IMR-90 (cell line): ENCODE measurements around the gene SEMA3E. TPM values are rescaled to one million over a fixed set of nuclear protein-coding genes. Genes with fewer than 3 reads are reported as not detected.

Source experiments
- ATAC-seq: fragments of 200-7000 bp; cut with Tn5 transposase; 2 replicates; pipeline ENCODE4 v1.9.1; 2020; ENCODE audit warnings: low read depth, mild to moderate bottlenecking, moderate library complexity
- BruUV-seq: library from RNA; stranded (reverse); fragments of 400-500 nt; replicated peaks from 2 replicates; lab custom pipeline; 2021; lab: Mats Ljungman, UMichigan
- CTCF ChIA-PET: fragments of 300-600 bp; formaldehyde crosslinking; extraction: SDS; loops from one replicate; lab custom pipeline; 2021; ENCODE audit warnings: antibody characterized with exemption; lab: Yijun Ruan, JAX
- POLR2A ChIA-PET: fragments of 300-600 bp; sonication (Branson Sonifier 250); formaldehyde crosslinking; loops from one replicate; lab custom pipeline; 2022; ENCODE audit warnings: antibody characterized with exemption; ENCODE audit not compliant: unreplicated experiment; lab: Charles Lee
- DNase-seq: peaks from one replicate; pipeline ENCODE4 v3.0.0; 2013
- H2AFZ ChIP-seq: replicated peaks from 2 replicates; pipeline ENCODE3; 2013; ENCODE audit warnings: low read length, mild to moderate bottlenecking; ENCODE audit not compliant: poor library complexity
- H2AK5ac ChIP-seq: 2 replicates; pipeline ENCODE4 v1.6.1; 2013; ENCODE audit warnings: low read depth, low read length, inconsistent platforms
- H2AK9ac ChIP-seq: replicated peaks from 2 replicates; pipeline ENCODE3; 2013; ENCODE audit warnings: mild to moderate bottlenecking, low read depth, low read length, moderate library complexity; ENCODE audit not compliant: poor library complexity
- H2BK120ac ChIP-seq: 2 replicates; pipeline ENCODE4 v1.6.1; 2013; ENCODE audit warnings: low read depth, low read length, inconsistent platforms
- H2BK15ac ChIP-seq: 3 replicates; pipeline ENCODE4 v1.6.1; 2013; ENCODE audit warnings: low read depth, low read length, inconsistent platforms
- H2BK20ac ChIP-seq: 2 replicates; pipeline ENCODE4 v1.6.1; 2013; ENCODE audit warnings: low read depth, mild to moderate bottlenecking, inconsistent platforms, low read length, moderate library complexity
- H2BK5ac ChIP-seq: 2 replicates; pipeline ENCODE4 v1.6.1; 2013; ENCODE audit warnings: mild to moderate bottlenecking, low read depth, low read length, inconsistent platforms; ENCODE audit not compliant: poor library complexity, severe bottlenecking
- H3K14ac ChIP-seq: replicated peaks from 2 replicates; pipeline ENCODE4 v1.6.1; 2013; ENCODE audit warnings: low read depth, low read length, inconsistent platforms
- H3K18ac ChIP-seq: 2 replicates; pipeline ENCODE4 v1.6.1; 2013; ENCODE audit warnings: low read depth, low read length, control low read depth
- H3K23ac ChIP-seq: 2 replicates; pipeline ENCODE4 v1.6.1; 2013; ENCODE audit warnings: low read depth, low read length, inconsistent platforms
- H3K27ac ChIP-seq: 2 replicates; pipeline ENCODE4 v1.5.1; 2013; ENCODE audit warnings: mild to moderate bottlenecking, control low read depth, low read length; ENCODE audit not compliant: insufficient read depth
- H3K27me3 ChIP-seq: 2 replicates; pipeline ENCODE4 v1.6.1; 2013; ENCODE audit warnings: low read length; ENCODE audit not compliant: control insufficient read depth, insufficient read depth
- H3K36me3 ChIP-seq: 2 replicates; pipeline ENCODE4 v1.6.1; 2013; ENCODE audit warnings: low read length, mixed read lengths; ENCODE audit not compliant: control insufficient read depth, insufficient read depth
- H3K4ac ChIP-seq: 2 replicates; pipeline ENCODE4 v1.6.1; 2013; ENCODE audit warnings: low read depth, low read length, inconsistent platforms
- H3K4me1 ChIP-seq: 2 replicates; pipeline ENCODE4 v1.6.1; 2013; ENCODE audit warnings: low read length, mixed read lengths; ENCODE audit not compliant: control insufficient read depth, insufficient read depth
- H3K4me2 ChIP-seq: 2 replicates; pipeline ENCODE4 v1.6.1; 2013; ENCODE audit warnings: low read depth, mild to moderate bottlenecking, control low read depth, low read length, moderate library complexity
- H3K4me3 ChIP-seq: 2 replicates; pipeline ENCODE4 v1.5.1; 2013; ENCODE audit warnings: low read depth, mild to moderate bottlenecking, control low read depth, low read length, moderate library complexity; ENCODE audit not compliant: insufficient read depth
- H3K56ac ChIP-seq: 2 replicates; pipeline ENCODE4 v1.6.1; 2013; ENCODE audit warnings: low read length, inconsistent platforms; ENCODE audit not compliant: insufficient read depth; ENCODE audit errors: extremely low read depth
- H3K79me1 ChIP-seq, 2 experiments: 2 replicates each; pipeline ENCODE4 v1.6.1; 2013; ENCODE audit warnings: low read length in 2 of 2, inconsistent platforms in 1 of 2, low read depth in 1 of 2
- H3K9ac ChIP-seq: 2 replicates; pipeline ENCODE4 v1.6.1; 2013; ENCODE audit warnings: low read depth, low read length, control low read depth
- H3K9me1 ChIP-seq: 2 replicates; pipeline ENCODE4 v1.6.1; 2013; ENCODE audit warnings: low read length, inconsistent platforms; ENCODE audit not compliant: insufficient read depth
- H3K9me3 ChIP-seq: 2 replicates; pipeline ENCODE4 v1.6.1; 2013; ENCODE audit warnings: low read length; ENCODE audit not compliant: control insufficient read depth, insufficient read depth
- H4K20me1 ChIP-seq: 2 replicates; pipeline ENCODE4 v1.6.1; 2013; ENCODE audit warnings: low read length, inconsistent platforms; ENCODE audit not compliant: insufficient read depth
- H4K5ac ChIP-seq: 2 replicates; pipeline ENCODE4 v1.6.1; 2013; ENCODE audit warnings: mild to moderate bottlenecking, low read depth, low read length, control low read depth
- H4K8ac ChIP-seq, 2 experiments: 2 replicates each; pipeline ENCODE4 v1.6.1; 2013; ENCODE audit warnings: low read depth in 2 of 2, low read length in 2 of 2, control low read depth in 1 of 2, inconsistent platforms in 1 of 2
- H4K91ac ChIP-seq: 2 replicates; pipeline ENCODE4 v1.6.1; 2013; ENCODE audit warnings: low read depth, low read length, inconsistent platforms; ENCODE audit not compliant: insufficient read depth
- BHLHE40 ChIP-seq: fragments of 150-350 bp; IDR thresholded peaks from 2 replicates; pipeline ENCODE4 v1.6.1; 2016; ENCODE audit warnings: mild to moderate bottlenecking, low read depth, low read length
- CEBPB ChIP-seq: IDR thresholded peaks from 2 replicates; pipeline ENCODE4 v1.6.1; 2012; ENCODE audit warnings: low read depth, low read length, improper control_type of control experiment
- CHD1 ChIP-seq: IDR thresholded peaks from 2 replicates; pipeline ENCODE4 v1.6.1; 2012; ENCODE audit warnings: low read depth, low read length, improper control_type of control experiment
- FOS ChIP-seq: fragments of 150-350 bp; IDR thresholded peaks from 2 replicates; pipeline ENCODE4 v1.6.1; 2016; ENCODE audit warnings: low read depth, low read length
- MAFK ChIP-seq: IDR thresholded peaks from 2 replicates; pipeline ENCODE4 v1.6.1; 2012; ENCODE audit warnings: low read depth, low read length, improper control_type of control experiment
- MAZ ChIP-seq: IDR thresholded peaks from 2 replicates; pipeline ENCODE4 v1.6.1; 2012; ENCODE audit warnings: low read depth, mild to moderate bottlenecking, low read length, improper control_type of control experiment, moderate library complexity, borderline replicate concordance
- MXI1 ChIP-seq: IDR thresholded peaks from 2 replicates; pipeline ENCODE4 v1.6.1; 2012; ENCODE audit warnings: low read depth, mild to moderate bottlenecking, low read length, moderate library complexity, borderline replicate concordance
- NFE2L2 ChIP-seq: fragments of 150-350 bp; IDR thresholded peaks from 2 replicates; pipeline ENCODE4 v1.6.1; 2016; ENCODE audit warnings: low read depth, mild to moderate bottlenecking, low read length
- POLR2A ChIP-seq: IDR thresholded peaks from 2 replicates; pipeline ENCODE4 v1.6.1; 2012; ENCODE audit warnings: mild to moderate bottlenecking, low read depth, low read length
- RAD21 ChIP-seq: IDR thresholded peaks from 2 replicates; pipeline ENCODE4 v1.6.1; 2012; ENCODE audit warnings: low read length, improper control_type of control experiment
- RCOR1 ChIP-seq: IDR thresholded peaks from 2 replicates; pipeline ENCODE4 v1.6.1; 2012; ENCODE audit warnings: mild to moderate bottlenecking, low read length, improper control_type of control experiment; ENCODE audit not compliant: insufficient replicate concordance
- RFX5 ChIP-seq: IDR thresholded peaks from 2 replicates; pipeline ENCODE4 v1.8.0; 2012; ENCODE audit warnings: low read depth, mild to moderate bottlenecking, low read length, moderate library complexity
- SMC3 ChIP-seq: fragments of 150-350 bp; IDR thresholded peaks from 2 replicates; pipeline ENCODE4 v1.6.1; 2016; ENCODE audit warnings: low read depth, mild to moderate bottlenecking, antibody characterized with exemption, low read length, moderate library complexity
- USF2 ChIP-seq: fragments of 150-350 bp; IDR thresholded peaks from 2 replicates; pipeline ENCODE4 v1.6.1; 2017; ENCODE audit warnings: mild to moderate bottlenecking, antibody characterized with exemption, low read length, low read depth
- WGBS, 2 experiments: methylation state at CpG; one replicate each; pipeline versions ENCODE4 v1.1.5 to v1.1.7; 2013; ENCODE audit warnings: missing lambda C conversion rate in 2 of 2; ENCODE audit not compliant: insufficient read length in 1 of 2; ENCODE audit errors: extremely low coverage in 2 of 2; 5-methylcytosine and 5-hydroxymethylcytosine counted together
- dilution Hi-C: fragments of 300-500 bp; cut with HindIII; formaldehyde crosslinking; loops from one replicate; pipeline ENCODE4 v1.14.3; 2018; ENCODE audit warnings: low sequenced_read_pairs; ENCODE audit not compliant: unreplicated experiment
- in situ Hi-C: fragments of 300-500 bp; cut with MboI; formaldehyde crosslinking; loops from 3 replicates; pipeline ENCODE4 v1.14.3; 2019; ENCODE audit warnings: low sequenced_read_pairs, inconsistent platforms, mixed read lengths
- intact Hi-C: fragments of 100-400 bp; cut with micrococcal nuclease; formaldehyde crosslinking; loops from 2 replicates; pipeline ENCODE4 v1.10.0; 2022
- polyA plus RNA-seq, 3 experiments: library from polyadenylated mRNA; depleted of rRNA; stranded (reverse); fragments of >200 nt; gene quantifications; 2 replicates each; pipeline ENCODE4 v1.2.3, GENCODE V29; 2012; ENCODE audit warnings: low replicate concordance in 1 of 3
- total RNA-seq: library from RNA; depleted of rRNA; stranded (reverse); fragments of >200 nt; gene quantifications from 2 replicates; pipeline ENCODE4 v1.2.3, GENCODE V29; 2012
- TF ChIP-seq, protein P1 (sequence below): conservative IDR thresholded peaks from 2 replicates; pipeline ENCODE4 v1.5.1; 2012; ENCODE audit warnings: mild to moderate bottlenecking, low read depth, low read length, improper control_type of control experiment

Gene SEMA3E
- total and polyA plus RNA-seq, 2 of the 4 experiments (the other 2 are of a cell fraction): 0.31 to 0.72 TPM

GRCh38 chr7:83695128-83695960 lies 46.4 kb upstream of the SEMA3E start:
- H4K5ac ChIP-seq: no peak overlapping the region
- no peaks in the 10 kb centered on the region for H3K79me1 ChIP-seq
- ATAC-seq: no peak
- H3K23ac ChIP-seq: no peak overlapping the region
- no peak overlapping the region for H3K14ac ChIP-seq
- H4K20me1 ChIP-seq: no peaks in the 10 kb centered on the region
- no peak overlapping the region for H2BK15ac ChIP-seq
- no peak overlapping the region for H2BK5ac ChIP-seq
- dilution Hi-C loops: no loop called here
- H3K4me2 ChIP-seq: no peak overlapping the region
- no peak overlapping the region for H2AFZ ChIP-seq
- WGBS, 2 experiments: no CpG with 5 or more reads among the region's 3 CpGs
- intact Hi-C loops: no loop called here
- H3K18ac ChIP-seq: no peak overlapping the region
- H3K4me3 ChIP-seq: no peak overlapping the region
- no peaks in the 10 kb centered on the region for H3K4me1 ChIP-seq
- H3K9me1 ChIP-seq: no peaks in the 10 kb centered on the region
- in situ Hi-C loops: no loop called here
- H4K91ac ChIP-seq: no peak overlapping the region
- H3K4ac ChIP-seq: no peak overlapping the region
- no peak overlapping the region for H2BK20ac ChIP-seq
- no peaks in the 10 kb centered on the region for H3K9me3 ChIP-seq
- H2AK5ac ChIP-seq: no peak overlapping the region
- ChIA-PET CTCF (no interaction called here), POLR2A (no interaction called here)
- H3K9ac ChIP-seq: no peak overlapping the region
- H3K56ac ChIP-seq: no peak overlapping the region
- no peak overlapping the region for H4K8ac ChIP-seq
- no peak overlapping the region for H3K27ac ChIP-seq
- no peak overlapping the region for H2BK120ac ChIP-seq
- no peaks in the 10 kb centered on the region for H3K36me3 ChIP-seq
- no peak for TF ChIP-seq MAZ
- TF ChIP-seq RAD21: no peak
- TF ChIP-seq, protein P1, sequence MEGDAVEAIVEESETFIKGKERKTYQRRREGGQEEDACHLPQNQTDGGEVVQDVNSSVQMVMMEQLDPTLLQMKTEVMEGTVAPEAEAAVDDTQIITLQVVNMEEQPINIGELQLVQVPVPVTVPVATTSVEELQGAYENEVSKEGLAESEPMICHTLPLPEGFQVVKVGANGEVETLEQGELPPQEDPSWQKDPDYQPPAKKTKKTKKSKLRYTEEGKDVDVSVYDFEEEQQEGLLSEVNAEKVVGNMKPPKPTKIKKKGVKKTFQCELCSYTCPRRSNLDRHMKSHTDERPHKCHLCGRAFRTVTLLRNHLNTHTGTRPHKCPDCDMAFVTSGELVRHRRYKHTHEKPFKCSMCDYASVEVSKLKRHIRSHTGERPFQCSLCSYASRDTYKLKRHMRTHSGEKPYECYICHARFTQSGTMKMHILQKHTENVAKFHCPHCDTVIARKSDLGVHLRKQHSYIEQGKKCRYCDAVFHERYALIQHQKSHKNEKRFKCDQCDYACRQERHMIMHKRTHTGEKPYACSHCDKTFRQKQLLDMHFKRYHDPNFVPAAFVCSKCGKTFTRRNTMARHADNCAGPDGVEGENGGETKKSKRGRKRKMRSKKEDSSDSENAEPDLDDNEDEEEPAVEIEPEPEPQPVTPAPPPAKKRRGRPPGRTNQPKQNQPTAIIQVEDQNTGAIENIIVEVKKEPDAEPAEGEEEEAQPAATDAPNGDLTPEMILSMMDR: no peak
- TF ChIP-seq MAFK: no peak
- TF ChIP-seq BHLHE40: no peak
- TF ChIP-seq USF2: no peak
- no peak for TF ChIP-seq SMC3
- no peak for TF ChIP-seq NFE2L2
- TF ChIP-seq RCOR1: no peak
- no peak for TF ChIP-seq FOS
- TF ChIP-seq CHD1: no peak
- no peak for TF ChIP-seq POLR2A
- TF ChIP-seq RFX5: no peak
- no peak for TF ChIP-seq MXI1
- TF ChIP-seq CEBPB: no peak
- H3K27me3 ChIP-seq: no peaks in the 10 kb centered on the region
- BruUV-seq: no TSS peak
- no peak for DNase-seq
- H2AK9ac ChIP-seq: no peak overlapping the region
